Esophagus (tissue), 2 donors: ENCODE measurements around the gene RHOBTB3. TPM values are rescaled to one million over a fixed set of nuclear protein-coding genes. Genes with fewer than 3 reads are reported as not detected.
"Not testable (repeated sequence)": the region's sequence is repeated elsewhere in the genome, so short reads cannot be mapped to it uniquely, and the experiment has no call there.

Experiments used
- H3K27ac ChIP-seq, 2 donors: one replicate each; pipeline ENCODE4 v1.5.1; 2013; ENCODE audit warnings: low read depth in 2 of 2, mild to moderate bottlenecking in 2 of 2, inconsistent platforms in 1 of 2, low read length in 1 of 2, moderate library complexity in 1 of 2
- H3K27me3 ChIP-seq, 2 donors: one replicate each; pipeline ENCODE4 v1.6.1; 2013; ENCODE audit warnings: low read length in 2 of 2, control low read depth in 1 of 2, mild to moderate bottlenecking in 1 of 2; ENCODE audit not compliant: insufficient read depth in 2 of 2, control insufficient read depth in 1 of 2
- H3K36me3 ChIP-seq, 2 donors: one replicate each; pipeline ENCODE4 v1.6.1; 2013; ENCODE audit warnings: low read length in 1 of 2; ENCODE audit not compliant: control insufficient read depth in 2 of 2, insufficient read depth in 2 of 2
- H3K4me1 ChIP-seq, 2 donors: one replicate each; pipeline ENCODE4 v1.6.1; 2013; ENCODE audit warnings: low read length in 1 of 2; ENCODE audit not compliant: control insufficient read depth in 2 of 2, insufficient read depth in 2 of 2
- H3K4me3 ChIP-seq, 2 donors: one replicate each; pipeline ENCODE4 v1.5.1; 2013; ENCODE audit warnings: low read length in 2 of 2, mild to moderate bottlenecking in 2 of 2, low read depth in 1 of 2, moderate library complexity in 1 of 2
- H3K9me3 ChIP-seq, 2 donors: one replicate each; pipeline ENCODE4 v1.6.1; 2013; ENCODE audit warnings: mild to moderate bottlenecking in 2 of 2, low read depth in 1 of 2, low read length in 1 of 2, moderate library complexity in 1 of 2; ENCODE audit not compliant: control insufficient read depth in 2 of 2, insufficient read depth in 1 of 2
- WGBS, 2 donors: extraction: QIAGEN DNeasy Blood & Tissue Kit; methylation state at CpG; one replicate each; pipeline ENCODE4 v1.1.7; 2013; 5-methylcytosine and 5-hydroxymethylcytosine counted together
- polyA plus RNA-seq, 2 donors: library from polyadenylated mRNA; stranded (reverse); fragments of 200-250 nt; gene quantifications; one replicate each; pipeline ENCODE4 v1.2.3, GENCODE V29; 2013
- donor health status: healthy with polysubstance abuse.
- donor health status: Bipolar disorder and iron deficiency.

Gene RHOBTB3
- polyA plus RNA-seq, 2 donors = 3.5 to 3.8 TPM

DNA sequence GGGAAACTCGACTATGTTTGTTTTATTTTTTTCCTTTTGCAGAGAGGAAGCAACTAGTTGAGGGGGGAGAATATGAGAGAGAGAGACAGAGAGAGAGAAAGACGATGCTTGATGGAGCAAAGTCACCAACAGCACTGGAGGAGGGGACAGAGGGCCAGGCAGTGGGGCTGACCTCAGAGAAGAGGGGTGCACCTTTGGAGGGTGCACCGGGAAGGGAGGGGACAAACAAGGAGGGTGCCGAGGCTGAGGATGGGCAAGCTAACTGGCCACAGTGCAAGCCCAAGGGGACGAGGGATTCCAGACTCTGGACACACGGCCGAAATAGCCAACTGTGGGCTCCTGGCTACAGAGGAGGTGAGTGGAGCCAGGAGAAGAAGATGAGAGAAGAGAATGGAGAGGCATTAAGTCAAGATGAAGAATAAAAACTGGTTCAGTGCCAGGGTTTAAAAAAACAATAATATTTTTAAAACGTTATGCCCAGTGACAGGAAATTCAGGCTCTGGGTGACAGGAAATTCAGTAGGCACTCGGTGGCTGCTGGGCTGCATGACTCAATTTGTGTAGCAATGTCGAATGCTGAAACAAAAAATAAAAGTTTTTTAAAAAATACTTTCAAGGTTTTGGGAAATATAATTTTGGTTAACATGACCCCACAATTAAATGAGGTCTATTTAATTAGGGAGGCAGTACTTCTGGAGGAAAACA, 104.7 kb downstream of the RHOBTB3 start:
- H3K27me3 ChIP-seq = no peaks in the 10 kb centered on the region
- H3K9me3 ChIP-seq = no peaks in the 10 kb centered on the region
- H3K36me3 ChIP-seq = no peaks in the 10 kb centered on the region
- 46 to 53% methylated on average over 10 of the region's 10 CpGs for WGBS, 2 donors
- H3K27ac ChIP-seq = peak overlapping the region in 1 of 2 donors; percentile 67
- H3K4me1 ChIP-seq = peaks cover 4 to 5% of the 10 kb centered on the region in 2 donors
- H3K4me3 ChIP-seq = no peak overlapping the region

DNA sequence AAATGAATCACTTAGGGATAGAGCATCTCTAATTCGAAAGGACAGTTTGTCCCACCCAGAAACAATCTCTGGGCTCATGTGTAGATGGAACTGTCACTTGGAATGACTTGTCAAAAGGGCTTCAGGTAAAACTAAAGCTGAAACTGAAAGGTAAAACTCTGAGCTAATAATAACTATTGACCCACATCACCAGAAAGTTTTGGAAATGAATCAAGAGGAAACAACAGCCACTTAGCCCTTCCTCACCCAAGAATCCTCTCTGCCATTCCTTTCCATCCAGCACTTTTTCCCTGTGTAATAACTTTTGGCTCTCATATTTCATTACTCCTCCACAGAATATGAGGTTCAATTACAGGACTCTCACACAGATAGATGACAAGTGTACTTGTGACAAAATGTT, 105.4 kb downstream of the RHOBTB3 start:
- Histone ChIP-seq H3K9me3 (no peaks in the 10 kb centered on the region), H3K4me3 (no peak overlapping the region), H3K36me3 (no peaks in the 10 kb centered on the region), H3K27ac (no peak overlapping the region), H3K4me1 (peaks cover 4 to 5% of the 10 kb centered on the region in 2 donors), H3K27me3 (no peaks in the 10 kb centered on the region)
- WGBS, 2 donors = 78 to 90% methylated on average over 1 of the region's 1 CpG

DNA sequence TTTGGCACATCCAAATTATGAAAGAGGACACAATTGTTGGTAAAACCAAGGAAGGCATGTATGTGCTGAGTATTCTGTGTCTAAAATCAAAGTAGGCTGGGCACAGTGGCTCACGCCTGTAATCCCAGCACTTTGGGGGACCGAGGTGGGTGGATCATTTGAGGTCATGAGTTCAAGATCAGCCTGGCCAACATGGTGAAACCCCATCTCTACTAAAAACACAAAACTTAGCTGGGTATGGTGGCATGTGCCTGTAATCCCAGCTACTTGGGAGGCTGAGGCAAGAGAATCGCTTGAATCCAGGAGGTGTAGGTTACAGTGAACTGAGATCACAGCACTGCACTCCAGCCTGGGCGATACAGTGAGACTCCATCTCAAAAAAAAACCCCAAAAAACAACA, 105.8 kb downstream of the RHOBTB3 start:
- H3K27me3 ChIP-seq, H3K4me1 ChIP-seq, H3K9me3 ChIP-seq, H3K27ac ChIP-seq, H3K36me3 ChIP-seq, H3K4me3 ChIP-seq: not testable (repeated sequence)
- WGBS, 2 donors = 94% methylated on average over 4 of the region's 4 CpGs

DNA sequence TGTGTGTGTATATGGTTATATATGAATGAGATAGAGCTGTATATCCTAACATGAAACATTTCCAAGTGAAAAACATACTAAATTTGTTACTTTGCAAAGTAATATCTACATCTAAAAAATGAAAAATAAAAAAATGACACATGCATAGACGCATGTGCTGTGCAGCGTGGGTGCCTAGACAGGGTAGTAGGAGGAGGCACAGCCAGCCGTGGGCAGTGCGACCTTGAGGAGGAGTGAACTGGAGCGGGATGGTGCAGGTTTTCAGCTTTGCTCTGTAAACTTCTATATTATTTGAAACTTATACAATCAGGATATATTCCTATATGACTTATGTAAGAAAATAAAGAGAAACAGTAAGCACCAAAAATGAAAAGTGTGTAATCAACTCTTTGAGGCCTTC, 106.4 kb downstream of the RHOBTB3 start:
- Histone ChIP-seq H3K4me3 (no peak overlapping the region), H3K36me3 (no peaks in the 10 kb centered on the region), H3K27me3 (no peaks in the 10 kb centered on the region), H3K27ac (no peak overlapping the region), H3K9me3 (no peaks in the 10 kb centered on the region), H3K4me1 (peaks cover 2 to 5% of the 10 kb centered on the region in 2 donors)
- 97 to 98% methylated on average over 5 of the region's 5 CpGs for WGBS, 2 donors

DNA sequence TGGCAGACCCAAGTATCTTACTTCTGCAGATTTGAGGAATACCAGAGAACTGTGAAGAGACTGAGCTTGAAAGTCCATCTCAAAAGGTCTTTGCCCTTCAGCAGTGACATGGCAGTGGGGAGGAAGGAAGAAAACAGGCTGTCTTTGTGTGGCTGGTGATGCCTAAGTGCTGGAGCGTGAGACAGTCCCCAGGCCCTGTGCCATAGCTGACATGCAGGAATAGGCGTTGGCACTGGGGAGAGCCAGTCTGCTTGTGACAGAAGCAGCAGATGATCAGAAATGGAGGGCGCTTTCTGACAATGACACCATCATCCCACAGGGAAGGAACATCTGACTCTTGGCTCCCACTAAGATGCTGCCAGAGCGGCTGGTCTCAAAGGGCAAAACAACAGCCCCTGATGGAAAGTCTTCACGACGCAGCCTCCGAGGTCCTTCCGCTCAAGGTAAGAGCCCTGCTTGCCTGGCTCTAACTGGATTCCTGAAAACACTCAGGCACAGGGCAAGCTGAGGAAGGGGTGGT, 106.9 kb downstream of the RHOBTB3 start:
- no peak overlapping the region for H3K27ac ChIP-seq

DNA sequence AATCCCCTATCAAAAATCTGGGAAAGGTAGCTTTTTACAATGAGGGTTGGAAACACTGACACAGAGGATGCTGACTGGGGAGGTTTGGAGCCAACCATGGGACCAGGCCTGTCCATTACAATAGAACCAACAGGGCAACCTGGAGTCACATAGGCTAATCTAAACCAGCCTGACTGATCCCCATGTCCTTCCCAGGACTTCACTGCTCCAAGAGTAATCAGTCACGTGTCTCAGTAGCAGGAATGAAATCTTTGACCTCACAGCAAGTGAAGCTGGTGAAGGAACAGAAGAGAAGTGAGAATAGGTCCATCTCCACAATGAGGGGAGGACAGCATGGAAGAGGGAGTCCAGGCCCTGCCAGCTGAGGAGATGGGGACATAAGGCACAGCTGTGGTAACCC, 107.4 kb downstream of the RHOBTB3 start:
- peaks cover 2 to 5% of the 10 kb centered on the region in 2 donors for H3K4me1 ChIP-seq
- no peak overlapping the region for H3K4me3 ChIP-seq
- no peaks in the 10 kb centered on the region for H3K9me3 ChIP-seq
- no peaks in the 10 kb centered on the region for H3K27me3 ChIP-seq
- no peak overlapping the region for H3K27ac ChIP-seq
- no peaks in the 10 kb centered on the region for H3K36me3 ChIP-seq
- 84 to 94% methylated on average over 1 of the region's 1 CpG for WGBS, 2 donors

More for the DNA sequence above, 106.9 kb downstream of the RHOBTB3 start:
- no peaks in the 10 kb centered on the region for H3K27me3 ChIP-seq
- H3K36me3 ChIP-seq = no peaks in the 10 kb centered on the region
- H3K4me1 ChIP-seq = peaks cover 2 to 5% of the 10 kb centered on the region in 2 donors
- H3K4me3 ChIP-seq = no peak overlapping the region
- H3K9me3 ChIP-seq = no peaks in the 10 kb centered on the region
- WGBS, 2 donors = 91 to 95% methylated on average over 8 of the region's 8 CpGs

DNA sequence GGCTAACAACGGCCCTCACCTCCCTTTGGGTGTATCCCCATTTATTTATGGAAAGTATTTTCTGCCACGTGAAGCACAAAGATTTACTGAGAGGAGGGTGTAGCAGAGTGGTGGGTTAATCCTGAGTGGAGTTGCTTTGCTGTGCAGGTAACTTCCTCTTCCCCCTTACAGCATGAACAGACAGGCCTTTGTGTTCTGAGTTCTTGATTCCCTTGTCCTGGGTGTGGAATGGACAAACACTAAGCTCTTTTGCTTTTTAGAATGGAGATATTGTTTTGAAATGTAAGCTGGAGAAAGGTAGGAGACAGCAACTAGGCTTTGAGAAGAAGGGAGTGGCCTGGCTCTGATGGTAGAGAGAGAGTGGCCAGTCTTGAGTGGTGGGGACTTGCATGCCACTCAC, 108.5 kb downstream of the RHOBTB3 start:
- H3K36me3 ChIP-seq = no peaks in the 10 kb centered on the region
- no peak overlapping the region for H3K27ac ChIP-seq
- WGBS, 2 donors = 61 to 69% methylated on average over 2 of the region's 2 CpGs
- no peak overlapping the region for H3K4me3 ChIP-seq
- H3K9me3 ChIP-seq = no peaks in the 10 kb centered on the region
- no peaks in the 10 kb centered on the region for H3K27me3 ChIP-seq
- peaks cover 2 to 5% of the 10 kb centered on the region in 2 donors for H3K4me1 ChIP-seq

DNA sequence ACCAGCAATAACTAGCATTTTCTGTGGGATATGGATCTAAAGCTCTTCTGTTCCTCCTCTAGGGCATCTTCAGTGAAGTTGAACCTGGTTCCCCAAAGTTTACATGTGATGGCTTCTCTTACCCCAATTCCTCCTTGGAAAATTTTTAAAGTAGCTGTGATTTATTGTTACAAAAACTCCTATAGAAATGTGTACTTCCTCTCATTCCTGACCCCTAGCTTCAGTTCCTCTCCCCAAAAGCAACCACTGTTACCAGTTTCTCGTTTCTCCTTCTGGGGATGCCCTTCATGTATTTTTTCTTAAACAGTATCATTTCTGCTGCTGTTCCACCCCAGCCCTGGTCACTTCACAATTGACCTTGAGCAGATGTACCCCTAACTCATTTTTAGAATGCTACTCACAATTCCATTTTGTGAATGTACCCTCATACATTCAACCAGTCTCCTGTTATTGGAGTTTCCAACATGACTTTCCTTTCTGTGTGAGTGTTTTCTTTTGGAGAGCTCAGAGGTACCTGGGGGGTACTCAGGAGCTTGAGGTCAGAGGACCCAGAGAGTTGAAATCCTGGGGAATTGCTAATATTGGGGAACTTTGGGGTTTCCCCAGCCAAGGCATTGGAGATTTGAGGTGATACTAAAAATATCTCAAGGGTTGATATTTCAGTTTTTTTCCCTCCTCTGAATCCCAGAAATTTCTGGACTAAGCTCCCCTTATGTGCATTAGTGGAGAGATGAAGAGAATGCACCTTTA, 110.0 kb downstream of the RHOBTB3 start:
- Histone ChIP-seq H3K36me3 (no peaks in the 10 kb centered on the region), H3K9me3 (no peaks in the 10 kb centered on the region), H3K27me3 (no peaks in the 10 kb centered on the region), H3K4me3 (no peak overlapping the region), H3K27ac (no peak overlapping the region), H3K4me1 (peaks cover 0 to 2% of the 10 kb centered on the region in 2 donors)
- 91% methylated on average over 1 of the region's 1 CpG for WGBS, 2 donors

DNA sequence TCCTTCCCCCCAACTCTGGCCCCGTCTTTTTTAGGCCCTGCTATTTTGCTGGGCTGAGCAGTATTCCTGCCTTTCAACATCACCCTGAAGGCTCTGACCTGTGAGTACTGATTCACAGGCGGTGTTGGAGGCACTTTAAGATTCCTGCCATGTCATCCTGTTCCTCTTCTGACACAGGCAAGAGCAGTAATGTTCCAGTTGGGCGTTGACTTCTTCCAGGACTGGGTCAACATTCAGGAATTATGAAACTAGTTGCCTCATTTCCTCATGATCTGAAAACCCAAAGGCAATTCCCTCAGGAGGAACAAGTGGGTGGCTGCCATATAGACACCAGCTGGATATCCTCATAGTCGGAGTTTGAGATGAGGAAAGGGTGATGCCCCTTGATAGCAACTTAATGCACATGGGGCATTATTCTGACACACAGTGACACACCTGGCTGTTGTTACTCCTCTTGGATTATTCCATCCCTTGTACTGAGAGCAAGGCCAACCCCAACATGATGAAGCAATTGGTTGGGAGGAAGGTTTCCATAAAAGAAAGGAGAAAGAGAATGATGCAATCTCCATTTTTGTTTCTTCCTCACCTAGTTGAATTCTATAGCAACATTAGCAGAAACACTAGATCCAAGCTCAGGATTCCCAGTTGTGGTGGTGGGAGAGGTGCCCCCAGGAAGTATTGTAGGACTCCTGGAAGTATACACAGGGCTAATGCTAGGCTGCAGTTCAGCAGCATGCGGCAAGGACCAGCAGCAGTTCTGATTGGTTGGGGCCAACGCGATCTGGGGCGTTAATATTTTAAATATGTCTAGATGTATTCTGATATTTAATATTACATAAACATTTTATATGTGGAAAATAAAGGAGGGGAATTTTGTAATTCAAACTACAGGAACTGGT, 111.0 kb downstream of the RHOBTB3 start:
- Histone ChIP-seq H3K4me1 (peaks cover 0 to 2% of the 10 kb centered on the region in 2 donors), H3K27ac (peak overlapping the region in 1 of 2 donors; percentile 7), H3K9me3 (no peaks in the 10 kb centered on the region), H3K4me3 (no peak overlapping the region), H3K27me3 (no peaks in the 10 kb centered on the region), H3K36me3 (no peaks in the 10 kb centered on the region)
- WGBS, 2 donors = 84 to 88% methylated on average over 8 of the region's 8 CpGs
